ENCODE results near the gene OR10R2.

Gene OR10R2

DNA sequence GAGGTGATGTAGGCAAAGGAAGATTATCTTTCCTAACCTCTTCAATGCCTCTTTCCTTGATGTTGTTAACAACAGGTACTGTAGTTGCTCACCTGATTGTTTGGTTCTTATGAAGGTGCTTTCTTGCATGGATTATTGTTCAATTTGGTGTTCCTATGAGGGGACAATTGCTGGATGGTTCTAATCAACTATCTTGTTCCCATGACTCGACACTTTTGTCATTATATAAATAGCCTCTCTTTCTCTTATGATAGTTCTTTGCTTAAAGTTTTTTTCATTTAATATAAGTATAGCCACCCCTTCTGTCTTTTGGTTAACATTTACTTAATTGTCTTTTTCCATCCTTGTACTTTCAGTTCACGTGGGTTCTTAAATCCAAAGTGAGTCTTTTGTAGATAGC, 35.5 kb downstream of the OR10R2 start:
- Mint-ChIP-seq H3K27ac (no peak overlapping the region), H3K27me3 (peaks cover 17% of the 10 kb centered on the region), H3K4me3 (no peak overlapping the region), H3K36me3 (peaks cover 1% of the 10 kb centered on the region), H3K4me1 (no peaks in the 10 kb centered on the region), H3K9me3 (peaks cover 4% of the 10 kb centered on the region)

DNA sequence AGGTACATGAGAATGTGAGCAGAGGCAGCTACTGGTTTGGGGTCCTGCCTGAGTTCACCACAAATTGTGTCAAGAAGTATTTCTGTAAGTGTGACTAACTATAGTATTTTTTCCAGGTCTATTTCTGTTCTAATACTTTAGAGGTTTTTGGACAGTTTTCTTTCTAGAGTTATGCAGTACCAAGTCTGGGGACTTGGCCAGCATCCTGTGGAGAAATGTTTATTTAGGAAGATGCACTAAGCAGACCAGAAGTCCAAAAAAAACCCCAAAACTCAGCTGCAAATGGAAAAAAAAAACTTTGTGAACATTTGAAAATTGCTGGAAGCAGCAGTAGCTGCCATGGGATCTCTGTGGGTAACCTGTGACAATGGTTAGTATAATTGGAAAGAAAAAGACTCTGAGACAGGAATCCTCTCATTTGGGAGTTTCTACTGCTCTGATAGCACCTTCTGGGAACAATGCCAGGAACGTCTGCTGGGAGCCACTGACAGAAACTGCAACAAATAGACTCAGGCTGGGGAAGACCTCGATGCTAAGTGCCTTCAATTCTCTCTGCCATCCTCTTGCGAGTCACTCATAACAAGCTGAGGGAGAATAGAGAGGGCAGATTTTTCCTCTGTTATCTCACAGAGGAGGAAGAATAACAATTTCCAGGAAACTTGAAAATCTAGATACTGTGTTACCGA, 37.6 kb downstream of the OR10R2 start:
- no peak overlapping the region for H3K27ac Mint-ChIP-seq
- no peak overlapping the region for H3K4me3 Mint-ChIP-seq
- peaks cover 1% of the 10 kb centered on the region for H3K36me3 Mint-ChIP-seq
- no peaks in the 10 kb centered on the region for H3K4me1 Mint-ChIP-seq
- peaks cover 4% of the 10 kb centered on the region for H3K9me3 Mint-ChIP-seq
- H3K27me3 Mint-ChIP-seq, result peaks cover 18% of the 10 kb centered on the region

- H3K27ac Mint-ChIP-seq, result no peak overlapping the region
- peaks cover 14% of the 10 kb centered on the region for H3K27me3 Mint-ChIP-seq
- H3K36me3 Mint-ChIP-seq, result no peaks in the 10 kb centered on the region
- H3K4me3 Mint-ChIP-seq, result no peak overlapping the region
- H3K9me3 Mint-ChIP-seq, result no peaks in the 10 kb centered on the region
- no peaks in the 10 kb centered on the region for H3K4me1 Mint-ChIP-seq
Measured at GRCh38 chr1:158516966-158517365, 44.9 kb downstream of the OR10R2 start.

- Mint-ChIP-seq H3K36me3 (no peaks in the 10 kb centered on the region), H3K27ac (no peak overlapping the region), H3K4me1 (no peaks in the 10 kb centered on the region), H3K4me3 (no peak overlapping the region), H3K27me3 (peaks cover 18% of the 10 kb centered on the region), H3K9me3 (no peaks in the 10 kb centered on the region)
Measured at GRCh38 chr1:158520021-158520420, 48.0 kb downstream of the OR10R2 start.

DNA sequence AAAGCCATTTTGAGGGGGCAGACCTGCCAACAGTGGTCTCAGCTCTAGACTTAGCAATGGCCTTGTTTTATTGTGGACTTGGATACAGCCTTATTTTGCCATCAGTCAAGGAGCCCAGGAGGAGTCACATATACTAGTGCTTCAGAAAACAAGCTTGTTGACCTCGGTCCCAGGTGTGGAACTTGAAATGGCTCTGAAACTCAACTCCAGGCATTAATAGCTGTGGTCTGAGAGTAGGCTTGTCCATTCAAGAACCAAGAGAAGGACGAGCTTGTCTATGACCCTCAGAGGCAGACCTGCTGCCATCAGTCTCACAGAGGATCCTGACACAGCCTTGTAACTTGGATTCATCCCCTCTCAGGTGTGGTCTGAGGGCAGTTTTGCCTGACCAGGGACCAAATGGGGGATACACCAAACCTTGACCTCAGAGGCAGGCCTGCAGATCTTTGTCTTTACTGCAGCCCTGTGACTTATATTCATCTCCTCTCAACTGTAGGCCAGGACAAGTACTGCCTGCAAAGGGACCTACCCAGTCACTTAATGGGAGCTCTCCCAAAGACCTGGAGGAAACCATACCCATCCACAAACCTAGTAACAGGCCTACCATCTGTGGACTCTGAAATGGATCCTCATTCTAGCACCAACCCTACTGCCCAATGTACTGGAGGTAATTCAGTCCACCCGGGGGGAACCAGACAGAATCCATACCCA, 49.1 kb downstream of the OR10R2 start:
- Mint-ChIP-seq H3K4me3 (no peak overlapping the region), H3K27ac (no peak overlapping the region), H3K36me3 (no peaks in the 10 kb centered on the region), H3K9me3 (no peaks in the 10 kb centered on the region), H3K27me3 (peaks cover 19% of the 10 kb centered on the region), H3K4me1 (no peaks in the 10 kb centered on the region)

DNA sequence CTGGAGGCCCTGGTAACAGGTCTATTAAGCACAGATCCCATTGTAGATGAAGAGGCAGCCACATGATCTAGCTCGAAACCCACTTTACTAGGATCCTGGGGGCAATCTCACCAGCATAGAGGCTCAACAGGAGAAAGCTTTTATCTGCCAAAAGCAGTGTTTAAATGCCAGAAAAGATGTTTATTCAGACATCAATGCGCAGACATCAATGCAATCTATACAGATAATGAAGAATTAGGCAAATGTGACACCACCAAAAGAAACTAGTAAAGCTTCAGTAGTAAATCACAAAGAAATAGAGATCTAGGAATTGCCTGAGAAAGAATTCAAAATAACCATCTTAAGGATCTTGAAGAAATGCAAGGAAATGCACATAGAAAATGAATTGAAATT, 49.6 kb downstream of the OR10R2 start:
- Mint-ChIP-seq H3K27me3 (peaks cover 19% of the 10 kb centered on the region), H3K9me3 (no peaks in the 10 kb centered on the region), H3K36me3 (no peaks in the 10 kb centered on the region), H3K4me1 (no peaks in the 10 kb centered on the region), H3K4me3 (no peak overlapping the region), H3K27ac (no peak overlapping the region)

GRCh38 chr1:158527190-158527815, 55.3 kb downstream of the OR10R2 start:
- Mint-ChIP-seq H3K9me3 (peaks cover 4% of the 10 kb centered on the region), H3K27ac (no peak overlapping the region), H3K4me3 (no peak overlapping the region), H3K4me1 (no peaks in the 10 kb centered on the region), H3K27me3 (peaks cover 15% of the 10 kb centered on the region), H3K36me3 (no peaks in the 10 kb centered on the region)

Data from activated naive CD4-positive, alpha-beta T cell treated with anti-CD3 and anti-CD28 coated beads, Interleukin-2, amount 50 U/mL, for 24 hours (primary cell).